Spleen (tissue), 11 donors: Measurements from ENCODE around the gene NPTN. TPM values are rescaled to one million over a fixed set of nuclear protein-coding genes. Genes with fewer than 3 reads are reported as not detected.

ENCODE experiments used
- DNase-seq: peaks from one replicate; pipeline ENCODE4 v3.0.0-alpha.2; 2020
- H3K27ac ChIP-seq, 8 donors: fragments of 200-600 bp; sonication (generic) in 7 of 8; 1 replicate in 4 of 8; 2 replicates in 4 of 8; pipeline versions ENCODE4 v1.5.0 to v1.8.0; 2016 to 2021; ENCODE audit warnings: inconsistent platforms in 4 of 8, mild to moderate bottlenecking in 4 of 8, moderate library complexity in 1 of 8
- H3K27me3 ChIP-seq, 7 donors: fragments of 200-600 bp; sonication (generic) in 6 of 7; replicated peaks in 1 of 7; 1 replicate in 4 of 7; 2 replicates in 3 of 7; pipeline versions ENCODE4 v1.5.0 to v1.8.0; 2016 to 2021; ENCODE audit warnings: inconsistent platforms in 3 of 7, mild to moderate bottlenecking in 1 of 7
- H3K36me3 ChIP-seq, 6 donors: fragments of 200-600 bp; sonication (generic) in 5 of 6; 1 replicate in 4 of 6; 2 replicates in 2 of 6; pipeline versions ENCODE4 v1.5.0 to v1.8.0; 2016 to 2021; ENCODE audit warnings: inconsistent platforms in 2 of 6
- H3K4me1 ChIP-seq, 6 donors: fragments of 200-600 bp; sonication (generic) in 5 of 6; 1 replicate in 3 of 6; 2 replicates in 3 of 6; pipeline versions ENCODE4 v1.5.0 to v1.8.0; 2016 to 2021; ENCODE audit warnings: inconsistent platforms in 3 of 6
- H3K4me3 ChIP-seq, 8 donors: fragments of 200-600 bp; sonication (generic) in 7 of 8; 1 replicate in 4 of 8; 2 replicates in 4 of 8; pipeline versions ENCODE4 v1.5.0 to v1.8.0; 2016 to 2021; ENCODE audit warnings: inconsistent platforms in 4 of 8, mild to moderate bottlenecking in 4 of 8, moderate library complexity in 2 of 8
- H3K9me3 ChIP-seq, 8 donors: fragments of 200-600 bp; sonication (generic) in 7 of 8; 1 replicate in 4 of 8; 2 replicates in 4 of 8; pipeline versions ENCODE4 v1.5.0 to v1.8.0; 2016 to 2021; ENCODE audit warnings: inconsistent platforms in 4 of 8
- CTCF ChIP-seq, 11 experiments: fragments of 200-600 bp in 7 of 11; fragments of 450-650 bp in 4 of 11; sonication (generic) in 4 of 11; IDR thresholded peaks in 8 of 11; conservative IDR thresholded peaks in 3 of 11; 1 replicate in 7 of 11; 2 replicates in 4 of 11; pipeline versions ENCODE4 v1.4.0 to v1.8.0; 2016 to 2021; ENCODE audit warnings: antibody characterized with exemption in 11 of 11, inconsistent platforms in 4 of 11, mild to moderate bottlenecking in 1 of 11
- POLR2A ChIP-seq, 3 donors: fragments of 450-650 bp; IDR thresholded peaks; one replicate each; pipeline ENCODE4 v1.5.1; 2017; ENCODE audit warnings: antibody characterized with exemption in 3 of 3, mild to moderate bottlenecking in 1 of 3
- POLR2AphosphoS5 ChIP-seq, 3 donors: sonication (generic); formaldehyde crosslinking; IDR thresholded peaks; one replicate each; pipeline ENCODE4 v1.5.1; 2017; ENCODE audit warnings: antibody characterized with exemption in 3 of 3
- WGBS, 5 donors: extraction: QIAGEN DNeasy Blood & Tissue Kit in 3 of 5; methylation state at CpG; one replicate each; pipeline versions ENCODE4 v1.1.5 to v1.1.7; 2013 to 2018; 5-methylcytosine and 5-hydroxymethylcytosine counted together
- intact Hi-C: fragments of 100-400 bp; cut with DNase I; formaldehyde crosslinking; loops from one replicate; pipeline ENCODE4 v1.15.0; 2023; ENCODE audit warnings: low total_unique reads
- polyA plus RNA-seq, 3 donors: library from polyadenylated mRNA; stranded (reverse); fragments of 200-250 nt; gene quantifications; one replicate each; pipeline ENCODE4 v1.2.1, GENCODE V29; 2013
- total RNA-seq, 7 donors: library from RNA; depleted of rRNA in 3 of 7; stranded (reverse); fragments of >200 nt in 3 of 7; fragmentation: NEBNext Ultra II Directional in 4 of 7; extraction: Animal tissue kit (Norgen Biotek cat#: 25700) in 4 of 7; gene quantifications; one replicate each; pipeline versions ENCODE4 v1.1.0 to v1.2.1, GENCODE V29; 2016 to 2021
- donor health status: healthy with polysubstance abuse.
- donor health status: DM: no; HTN: no; CAD: no; lungs with moderate emphysema.
- donor health status: DM: no; HTN: no; CAD: no.
- donor health status: Bipolar disorder and iron deficiency.
- donor health status: healthy.
- donor health status: DM: no; HTN: no; CAD: no.
- donor health status: DM: yes; HTN: yes; CAD: no.

The NPTN gene
- total and polyA plus RNA-seq, 10 donors, result 18.9 to 130 (median 99.4) TPM

- no peak for TF ChIP-seq POLR2A (IDR thresholded peaks at IDR 0.05)
- TF ChIP-seq POLR2AphosphoS5 (IDR thresholded peaks at IDR 0.05), result no peak
- TF ChIP-seq CTCF (IDR thresholded peaks at IDR 0.05 in 8 of 11, conservative IDR thresholded peaks at IDR 0.05 in 3 of 11), result no peak
- Histone ChIP-seq H3K4me1 (no peaks in the 10 kb centered on the region), H3K27ac (no peak overlapping the region), H3K27me3 (no peaks in the 10 kb centered on the region), H3K36me3 (no peaks in the 10 kb centered on the region), H3K4me3 (no peak overlapping the region), H3K9me3 (no peaks in the 10 kb centered on the region)
- intact Hi-C loops, result no loop called here
- DNase-seq, result no peak
- WGBS, 5 donors, result 79 to 91% (median 87%) methylated on average over 5 of the region's 5 CpGs
Measured at GRCh38 chr15:73518876-73519733, 114.1 kb downstream of the NPTN start.

GRCh38 chr15:73518180-73518862 lies 114.9 kb downstream of the NPTN start:
- Histone ChIP-seq H3K27me3 (no peaks in the 10 kb centered on the region), H3K27ac (no peak overlapping the region), H3K36me3 (no peaks in the 10 kb centered on the region), H3K4me3 (no peak overlapping the region), H3K9me3 (no peaks in the 10 kb centered on the region), H3K4me1 (no peaks in the 10 kb centered on the region)
- WGBS, 5 donors, result 75 to 85% (median 84%) methylated on average over 3 of the region's 3 CpGs
- no peak for TF ChIP-seq POLR2AphosphoS5 (IDR thresholded peaks at IDR 0.05)
- no peak for TF ChIP-seq POLR2A (IDR thresholded peaks at IDR 0.05)
- TF ChIP-seq CTCF (IDR thresholded peaks at IDR 0.05 in 8 of 11, conservative IDR thresholded peaks at IDR 0.05 in 3 of 11), result no peak
- DNase-seq, result no peak
- intact Hi-C loops, result no loop called here

DNA sequence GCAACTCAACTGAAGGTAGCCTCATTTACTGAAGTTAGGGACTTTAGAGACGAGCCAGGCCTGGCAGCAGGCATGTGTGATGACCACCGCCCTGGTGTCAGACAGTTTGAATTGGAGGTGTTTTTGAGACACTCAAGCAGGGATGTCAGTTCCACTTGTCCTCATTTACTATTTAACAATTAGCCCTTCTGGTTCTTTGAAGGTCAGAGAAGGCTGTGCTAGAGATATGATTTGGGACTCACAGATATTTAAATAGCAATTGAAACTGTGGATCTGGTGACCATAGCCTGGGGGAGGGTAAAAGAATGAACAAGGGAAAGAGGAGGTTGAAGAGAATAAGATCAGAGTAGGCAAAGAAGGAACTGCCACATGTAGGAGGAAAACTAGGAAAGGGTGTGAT lies 115.6 kb downstream of the NPTN start:
- H3K9me3 ChIP-seq, result no peaks in the 10 kb centered on the region
- H3K36me3 ChIP-seq, result no peaks in the 10 kb centered on the region
- intact Hi-C loops, result no loop called here
- TF ChIP-seq CTCF (IDR thresholded peaks at IDR 0.05 in 8 of 11, conservative IDR thresholded peaks at IDR 0.05 in 3 of 11) (no peak), POLR2AphosphoS5 (IDR thresholded peaks at IDR 0.05) (no peak), POLR2A (IDR thresholded peaks at IDR 0.05) (no peak)
- no peak overlapping the region for H3K27ac ChIP-seq
- H3K4me3 ChIP-seq, result no peak overlapping the region
- WGBS, 5 donors, result 84 to 89% (median 87%) methylated on average over 2 of the region's 2 CpGs
- no peaks in the 10 kb centered on the region for H3K27me3 ChIP-seq
- no peak for DNase-seq
- no peaks in the 10 kb centered on the region for H3K4me1 ChIP-seq

GRCh38 chr15:73515527-73515926 lies 117.7 kb downstream of the NPTN start:
- 78 to 93% (median 85%) methylated on average over 1 of the region's 1 CpG for WGBS, 5 donors
- TF ChIP-seq CTCF (IDR thresholded peaks at IDR 0.05 in 8 of 11, conservative IDR thresholded peaks at IDR 0.05 in 3 of 11), result no peak
- no peak for TF ChIP-seq POLR2AphosphoS5 (IDR thresholded peaks at IDR 0.05)
- TF ChIP-seq POLR2A (IDR thresholded peaks at IDR 0.05), result no peak

More at GRCh38 chr15:73515527-73515926, 117.7 kb downstream of the NPTN start:
- no peaks in the 10 kb centered on the region for H3K9me3 ChIP-seq
- no peak overlapping the region for H3K27ac ChIP-seq
- H3K4me1 ChIP-seq, result no peaks in the 10 kb centered on the region
- no peaks in the 10 kb centered on the region for H3K27me3 ChIP-seq
- no peak for DNase-seq
- intact Hi-C loops, result no loop called here
- no peaks in the 10 kb centered on the region for H3K36me3 ChIP-seq
- H3K4me3 ChIP-seq, result no peak overlapping the region
